ENCODE data around the gene NIPAL4. TPM values are rescaled to one million over a fixed set of nuclear protein-coding genes. Genes with fewer than 3 reads are reported as not detected.

NIPAL4 gene
- total RNA-seq, 4 donors from 2014 or later: 0.14 to 0.43 TPM; not detected in 2

DNA sequence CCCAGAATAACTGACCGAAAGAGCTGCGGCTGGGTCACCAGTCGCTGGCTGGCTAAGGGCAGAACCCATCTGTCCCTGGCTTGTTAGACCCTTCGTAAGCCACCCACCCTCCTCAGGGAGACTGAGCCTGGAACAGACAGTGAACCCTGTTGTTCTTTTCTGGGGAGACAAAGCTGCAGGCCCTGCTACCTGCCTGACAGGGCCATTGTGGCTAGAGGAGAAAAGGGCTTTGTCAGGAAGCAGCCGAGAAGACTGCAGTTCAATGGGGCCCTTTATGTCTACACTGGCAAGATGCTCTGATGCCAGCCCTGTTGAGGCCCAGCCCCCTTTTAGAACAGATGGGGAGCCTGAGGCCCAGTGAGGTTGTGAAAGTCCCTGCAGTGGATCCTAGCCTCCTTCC, 3.7 kb upstream of the NIPAL4 start:
- TF ChIP-seq, protein P1, sequence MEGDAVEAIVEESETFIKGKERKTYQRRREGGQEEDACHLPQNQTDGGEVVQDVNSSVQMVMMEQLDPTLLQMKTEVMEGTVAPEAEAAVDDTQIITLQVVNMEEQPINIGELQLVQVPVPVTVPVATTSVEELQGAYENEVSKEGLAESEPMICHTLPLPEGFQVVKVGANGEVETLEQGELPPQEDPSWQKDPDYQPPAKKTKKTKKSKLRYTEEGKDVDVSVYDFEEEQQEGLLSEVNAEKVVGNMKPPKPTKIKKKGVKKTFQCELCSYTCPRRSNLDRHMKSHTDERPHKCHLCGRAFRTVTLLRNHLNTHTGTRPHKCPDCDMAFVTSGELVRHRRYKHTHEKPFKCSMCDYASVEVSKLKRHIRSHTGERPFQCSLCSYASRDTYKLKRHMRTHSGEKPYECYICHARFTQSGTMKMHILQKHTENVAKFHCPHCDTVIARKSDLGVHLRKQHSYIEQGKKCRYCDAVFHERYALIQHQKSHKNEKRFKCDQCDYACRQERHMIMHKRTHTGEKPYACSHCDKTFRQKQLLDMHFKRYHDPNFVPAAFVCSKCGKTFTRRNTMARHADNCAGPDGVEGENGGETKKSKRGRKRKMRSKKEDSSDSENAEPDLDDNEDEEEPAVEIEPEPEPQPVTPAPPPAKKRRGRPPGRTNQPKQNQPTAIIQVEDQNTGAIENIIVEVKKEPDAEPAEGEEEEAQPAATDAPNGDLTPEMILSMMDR (IDR thresholded peaks at IDR 0.05): no peak
- TF ChIP-seq POLR2A (IDR thresholded peaks at IDR 0.05): no peak
- Histone ChIP-seq H3K4me1 (no peaks in the 10 kb centered on the region), H3K9me3 (no peaks in the 10 kb centered on the region), H3K27ac (no peak overlapping the region), H3K4me3 (no peak overlapping the region), H3K36me3 (no peaks in the 10 kb centered on the region), H3K27me3 (no peaks in the 10 kb centered on the region)
- DNase-seq: no peak
- intact Hi-C loops (cut with DNase I; ENCODE audit: low total_unique reads): no loop called here

DNA sequence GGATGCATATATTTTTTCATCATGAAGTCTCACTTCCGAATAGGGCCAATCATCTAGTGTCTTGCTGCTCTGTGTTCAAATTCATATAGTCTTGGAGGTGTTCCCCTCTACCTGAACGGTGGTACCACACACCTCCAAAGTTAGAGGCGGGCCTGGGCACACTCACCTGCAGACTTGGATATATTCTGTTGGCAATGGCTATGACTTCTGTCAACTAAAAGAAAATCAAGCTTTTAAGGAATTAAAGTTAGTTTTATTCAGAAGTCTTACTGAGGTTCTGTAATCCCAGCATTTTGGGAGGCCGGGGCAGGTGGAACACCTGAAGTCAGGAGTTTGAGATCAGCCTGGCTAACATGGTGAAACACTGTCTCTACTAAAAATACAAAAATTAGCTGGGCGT, 2.6 kb upstream of the NIPAL4 start:
- no peak overlapping the region for H3K27ac ChIP-seq
- intact Hi-C loops (cut with DNase I; ENCODE audit: low total_unique reads): no loop called here
- no peaks in the 10 kb centered on the region for H3K36me3 ChIP-seq
- no peak for DNase-seq
- H3K9me3 ChIP-seq: no peaks in the 10 kb centered on the region
- H3K27me3 ChIP-seq: no peaks in the 10 kb centered on the region
- H3K4me3 ChIP-seq: no peak overlapping the region
- TF ChIP-seq, protein P1 (IDR thresholded peaks at IDR 0.05): no peak
- no peak for TF ChIP-seq POLR2A (IDR thresholded peaks at IDR 0.05)
- no peaks in the 10 kb centered on the region for H3K4me1 ChIP-seq

DNA sequence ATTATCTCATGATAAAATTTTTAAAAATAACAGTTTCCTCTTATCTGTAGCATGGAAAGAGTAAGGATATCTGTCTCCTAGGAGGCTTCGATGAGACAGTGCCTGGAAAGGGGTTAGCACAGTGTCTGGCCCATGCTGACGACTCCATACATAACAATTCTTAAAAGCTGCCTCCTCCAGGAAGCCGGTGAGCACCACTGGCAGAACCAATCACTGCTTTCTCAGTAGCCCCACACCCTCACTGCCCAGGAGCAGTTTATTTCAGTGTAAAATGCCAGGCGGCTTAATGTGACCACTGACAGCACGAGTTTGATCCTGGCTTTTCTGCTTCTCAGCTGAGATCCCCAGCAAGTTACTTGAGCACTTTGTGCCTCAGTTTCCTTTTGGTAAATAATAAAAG, 1.2 kb upstream of the NIPAL4 start:
- no peak for DNase-seq
- Histone ChIP-seq H3K27me3 (no peaks in the 10 kb centered on the region), H3K27ac (no peak overlapping the region), H3K9me3 (no peaks in the 10 kb centered on the region), H3K4me3 (no peak overlapping the region), H3K4me1 (no peaks in the 10 kb centered on the region), H3K36me3 (no peaks in the 10 kb centered on the region)
- TF ChIP-seq, protein P1 (IDR thresholded peaks at IDR 0.05): no peak
- TF ChIP-seq POLR2A (IDR thresholded peaks at IDR 0.05): no peak
- intact Hi-C loops (cut with DNase I; ENCODE audit: low total_unique reads): no loop called here

DNA sequence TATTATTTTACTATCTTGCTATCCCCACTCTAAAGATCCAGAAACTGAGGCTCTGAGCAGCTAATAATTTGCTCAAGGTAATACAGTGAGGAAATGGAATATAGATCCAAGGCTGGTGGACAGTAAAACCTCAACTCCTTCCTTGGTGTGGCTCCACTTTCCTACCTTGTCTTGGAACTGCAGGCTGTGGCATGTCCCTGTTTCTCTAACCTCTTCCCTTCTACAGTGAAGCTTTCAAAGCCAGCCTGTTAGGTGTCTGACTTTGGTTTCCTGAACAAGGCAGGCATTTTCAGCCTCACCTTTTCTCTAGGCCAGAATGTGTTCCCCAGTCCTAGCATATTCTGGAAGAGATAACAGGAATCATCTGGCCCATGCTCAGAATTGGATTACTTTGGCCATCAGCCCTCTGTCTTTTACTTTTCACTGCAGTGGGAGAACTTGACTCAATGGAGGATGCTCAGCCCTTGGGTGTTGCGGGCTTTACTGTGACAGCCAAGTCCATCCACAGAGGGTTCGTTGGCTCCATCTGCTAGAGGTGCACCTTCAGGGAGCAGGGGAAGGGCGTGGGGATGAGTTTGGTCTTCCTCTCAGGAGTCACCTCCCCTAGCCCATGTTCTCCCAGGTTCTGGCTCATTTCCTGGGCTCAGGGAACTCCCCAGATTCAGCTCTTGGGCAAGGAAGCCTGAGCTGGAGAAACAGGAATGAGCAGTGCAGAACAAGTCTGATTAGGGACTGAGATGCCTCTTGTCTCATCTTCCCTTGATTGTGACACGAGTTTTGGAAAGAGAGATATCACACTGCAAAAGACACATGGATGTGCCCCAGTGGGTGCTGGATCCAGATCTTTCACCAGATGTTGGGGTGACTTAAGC, 1.1 kb downstream of the NIPAL4 start:
- Histone ChIP-seq H3K27me3 (no peaks in the 10 kb centered on the region), H3K27ac (no peak overlapping the region), H3K4me3 (no peak overlapping the region), H3K9me3 (no peaks in the 10 kb centered on the region), H3K4me1 (no peaks in the 10 kb centered on the region), H3K36me3 (no peaks in the 10 kb centered on the region)
- TF ChIP-seq POLR2A (IDR thresholded peaks at IDR 0.05): no peak
- TF ChIP-seq, protein P1 (IDR thresholded peaks at IDR 0.05): no peak
- no peak for DNase-seq
- intact Hi-C loops (cut with DNase I; ENCODE audit: low total_unique reads): no loop called here

DNA sequence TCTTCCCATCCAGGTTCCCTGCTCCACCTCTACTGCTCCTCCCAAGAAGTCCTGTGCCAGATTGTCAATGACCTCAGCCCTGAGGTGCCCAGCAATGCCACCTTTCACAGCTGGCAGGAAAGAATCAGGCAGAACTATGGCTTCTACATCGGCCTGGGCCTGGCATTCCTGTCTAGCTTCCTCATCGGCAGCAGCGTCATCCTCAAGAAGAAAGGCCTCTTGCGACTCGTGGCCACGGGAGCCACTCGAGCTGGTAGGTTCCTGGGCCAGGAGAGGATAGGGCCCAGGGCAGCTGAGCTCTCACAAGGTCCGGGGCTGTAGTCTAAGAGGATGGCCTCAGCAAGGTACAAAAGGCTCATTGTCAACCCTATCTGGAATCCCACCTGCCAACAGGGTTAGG, 3.1 kb downstream of the NIPAL4 start:
- Histone ChIP-seq H3K27me3 (no peaks in the 10 kb centered on the region), H3K9me3 (no peaks in the 10 kb centered on the region), H3K4me3 (no peak overlapping the region), H3K27ac (no peak overlapping the region), H3K4me1 (no peaks in the 10 kb centered on the region), H3K36me3 (no peaks in the 10 kb centered on the region)
- TF ChIP-seq, protein P1 (IDR thresholded peaks at IDR 0.05): no peak
- no peak for TF ChIP-seq POLR2A (IDR thresholded peaks at IDR 0.05)
- intact Hi-C loops (cut with DNase I; ENCODE audit: low total_unique reads): no loop called here
- DNase-seq: no peak
